Trophoblast cell (in vitro differentiated cells and primary cell): Measurements from ENCODE around the gene DNMT3B.
A peak's percentile ranks its signal among the peaks of the same experiment; 100 is the strongest.

Experiments
- DNase-seq, 2 donors: peaks; one replicate each; pipeline ENCODE4 v3.0.0-alpha.2; 2016
- H2AFZ ChIP-seq: 2 replicates; pipeline ENCODE4 v1.6.1; 2013; ENCODE audit warnings: low read length, moderate library complexity, mild to moderate bottlenecking; ENCODE audit not compliant: insufficient read depth, poor library complexity
- H2AK5ac ChIP-seq: 2 replicates; pipeline ENCODE4 v1.6.1; 2013; ENCODE audit warnings: mild to moderate bottlenecking, low read length
- H2BK120ac ChIP-seq: 2 replicates; pipeline ENCODE4 v1.6.1; 2013; ENCODE audit warnings: low read length, mild to moderate bottlenecking, moderate library complexity; ENCODE audit not compliant: insufficient read depth, poor library complexity
- H2BK12ac ChIP-seq: 2 replicates; pipeline ENCODE4 v1.6.1; 2013; ENCODE audit warnings: mild to moderate bottlenecking, low read length, moderate library complexity
- H2BK5ac ChIP-seq: 2 replicates; pipeline ENCODE4 v1.6.1; 2013; ENCODE audit warnings: low read length, low read depth, moderate library complexity, mild to moderate bottlenecking; ENCODE audit not compliant: poor library complexity
- H3K14ac ChIP-seq: 2 replicates; pipeline ENCODE4 v1.6.1; 2013; ENCODE audit warnings: mild to moderate bottlenecking, low read length
- H3K18ac ChIP-seq: 2 replicates; pipeline ENCODE4 v1.6.1; 2013; ENCODE audit warnings: mild to moderate bottlenecking, low read length
- H3K23ac ChIP-seq: 2 replicates; pipeline ENCODE4 v1.6.1; 2013; ENCODE audit warnings: low read length
- H3K27ac ChIP-seq: 2 replicates; pipeline ENCODE4 v1.5.1; 2013; ENCODE audit warnings: low read depth, mild to moderate bottlenecking, inconsistent platforms, low read length, moderate library complexity
- H3K27me3 ChIP-seq: 2 replicates; pipeline ENCODE4 v1.6.1; 2013; ENCODE audit warnings: inconsistent platforms, mild to moderate bottlenecking, low read length, moderate library complexity; ENCODE audit not compliant: insufficient read depth
- H3K36me3 ChIP-seq, 2 experiments: 1 replicate in 1 of 2; 2 replicates in 1 of 2; pipeline ENCODE4 v1.6.1; 2013; ENCODE audit warnings: low read length in 2 of 2, mild to moderate bottlenecking in 2 of 2, moderate library complexity in 1 of 2; ENCODE audit not compliant: insufficient read depth in 2 of 2, control insufficient read depth in 1 of 2
- H3K4ac ChIP-seq: 2 replicates; pipeline ENCODE4 v1.6.1; 2013; ENCODE audit warnings: low read depth, mild to moderate bottlenecking, low read length, moderate library complexity
- H3K4me1 ChIP-seq, 2 experiments: 1 replicate in 1 of 2; 2 replicates in 1 of 2; pipeline ENCODE4 v1.6.1; 2013; ENCODE audit warnings: low read length in 2 of 2, mild to moderate bottlenecking in 2 of 2, moderate library complexity in 1 of 2; ENCODE audit not compliant: insufficient read depth in 2 of 2, control insufficient read depth in 1 of 2
- H3K4me2 ChIP-seq: 2 replicates; pipeline ENCODE4 v1.6.1; 2013; ENCODE audit warnings: inconsistent platforms, mild to moderate bottlenecking, low read length, moderate library complexity
- H3K4me3 ChIP-seq: 2 replicates; pipeline ENCODE4 v1.5.1; 2013; ENCODE audit warnings: mild to moderate bottlenecking, low read depth, low read length, inconsistent platforms
- H3K79me1 ChIP-seq: one replicate; pipeline ENCODE4 v1.6.1; 2013; ENCODE audit warnings: low read length
- H3K79me2 ChIP-seq: 2 replicates; pipeline ENCODE4 v1.6.1; 2013; ENCODE audit warnings: low read length, mild to moderate bottlenecking; ENCODE audit not compliant: control insufficient read depth, insufficient read depth, poor library complexity
- H3K9ac ChIP-seq: 2 replicates; pipeline ENCODE4 v1.6.1; 2013; ENCODE audit warnings: mild to moderate bottlenecking, low read length
- H3K9me3 ChIP-seq: 2 replicates; pipeline ENCODE4 v1.6.1; 2013; ENCODE audit warnings: low read depth, mild to moderate bottlenecking, control low read depth, inconsistent platforms, low read length; ENCODE audit not compliant: insufficient read depth
- H4K12ac ChIP-seq: 2 replicates; pipeline ENCODE4 v1.6.1; 2013; ENCODE audit warnings: low read depth, mild to moderate bottlenecking, low read length, moderate library complexity
- H4K8ac ChIP-seq: 2 replicates; pipeline ENCODE4 v1.6.1; 2013; ENCODE audit warnings: low read depth, mild to moderate bottlenecking, low read length, moderate library complexity
- H4K91ac ChIP-seq: one replicate; pipeline ENCODE4 v1.6.1; 2013; ENCODE audit warnings: low read depth, mild to moderate bottlenecking, low read length, moderate library complexity
- WGBS: extraction: QIAGEN DNeasy Blood & Tissue Kit; methylation state at CpG from one replicate; pipeline ENCODE4 v1.1.7; 2013; ENCODE audit warnings: missing lambda C conversion rate; ENCODE audit not compliant: insufficient read length, insufficient coverage; ENCODE audit errors: extremely low coverage; 5-methylcytosine and 5-hydroxymethylcytosine counted together

DNMT3B gene

GRCh38 chr20:32809907-32810306 is 47.7 kb downstream of the DNMT3B start:
- Histone ChIP-seq H3K27me3 (no peaks in the 10 kb centered on the region), H3K4me2 (no peak overlapping the region), H3K36me3 (peaks cover 21 to 45% of the 10 kb centered on the region in 2 experiments), H4K8ac (no peak overlapping the region), H2BK12ac (no peak overlapping the region), H3K18ac (no peak overlapping the region), H3K9me3 (no peaks in the 10 kb centered on the region), H4K91ac (no peak overlapping the region), H2BK120ac (no peak overlapping the region), H3K4ac (no peak overlapping the region), H3K23ac (no peak overlapping the region), H3K27ac (no peak overlapping the region), H3K4me1 (no peaks in the 10 kb centered on the region), H3K79me2 (no peaks in the 10 kb centered on the region), H2BK5ac (no peak overlapping the region), H3K4me3 (no peak overlapping the region), H4K12ac (no peak overlapping the region), H2AFZ (no peak overlapping the region), H3K79me1 (no peaks in the 10 kb centered on the region), H3K14ac (no peak overlapping the region), H2AK5ac (no peak overlapping the region), H3K9ac (no peak overlapping the region)
- WGBS = no CpG with 5 or more reads among the region's 4 CpGs
- DNase-seq = no peak

DNA sequence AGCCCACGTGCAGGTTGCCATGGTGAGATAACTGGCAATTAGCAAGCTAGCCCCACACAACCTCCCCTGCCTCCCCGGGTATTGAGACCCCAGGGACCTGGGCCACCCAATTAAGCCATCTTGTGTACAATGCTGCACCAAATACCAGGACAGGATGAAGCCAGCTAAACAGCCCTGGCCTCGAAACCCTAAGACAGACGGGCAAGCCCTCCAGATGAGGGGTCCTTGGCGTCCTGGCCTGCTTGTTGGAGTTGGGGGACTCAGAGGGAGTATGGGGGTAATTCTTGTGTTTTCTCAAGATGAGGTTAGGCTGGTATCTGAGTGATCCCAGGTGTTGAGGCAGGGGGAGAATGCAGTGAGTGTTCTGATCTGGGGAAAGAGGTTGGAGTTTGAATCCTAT is 48.8 kb downstream of the DNMT3B start:
- H3K14ac ChIP-seq = no peak overlapping the region
- no peak overlapping the region for H2BK12ac ChIP-seq
- no peaks in the 10 kb centered on the region for H3K79me1 ChIP-seq
- H3K79me2 ChIP-seq = no peaks in the 10 kb centered on the region
- H2BK5ac ChIP-seq = no peak overlapping the region
- H3K4me3 ChIP-seq = peak overlapping the region; percentile 15
- no peak overlapping the region for H3K9ac ChIP-seq
- peaks cover 19 to 39% of the 10 kb centered on the region in 2 experiments for H3K36me3 ChIP-seq
- no peak overlapping the region for H3K23ac ChIP-seq
- H2AFZ ChIP-seq = no peak overlapping the region
- no peak overlapping the region for H4K12ac ChIP-seq
- no peak overlapping the region for H4K91ac ChIP-seq
- no peak overlapping the region for H3K4ac ChIP-seq
- no peak overlapping the region for H2AK5ac ChIP-seq
- no peak overlapping the region for H4K8ac ChIP-seq
- H3K18ac ChIP-seq = no peak overlapping the region
- H3K27ac ChIP-seq = no peak overlapping the region
- H3K4me2 ChIP-seq = no peak overlapping the region
- no peaks in the 10 kb centered on the region for H3K9me3 ChIP-seq
- WGBS = no CpG with 5 or more reads among the region's 5 CpGs
- H3K27me3 ChIP-seq = no peaks in the 10 kb centered on the region
- no peaks in the 10 kb centered on the region for H3K4me1 ChIP-seq
- DNase-seq = no peak
- no peak overlapping the region for H2BK120ac ChIP-seq

GRCh38 chr20:32811886-32812285 is 49.7 kb downstream of the DNMT3B start:
- no peak overlapping the region for H4K91ac ChIP-seq

DNA sequence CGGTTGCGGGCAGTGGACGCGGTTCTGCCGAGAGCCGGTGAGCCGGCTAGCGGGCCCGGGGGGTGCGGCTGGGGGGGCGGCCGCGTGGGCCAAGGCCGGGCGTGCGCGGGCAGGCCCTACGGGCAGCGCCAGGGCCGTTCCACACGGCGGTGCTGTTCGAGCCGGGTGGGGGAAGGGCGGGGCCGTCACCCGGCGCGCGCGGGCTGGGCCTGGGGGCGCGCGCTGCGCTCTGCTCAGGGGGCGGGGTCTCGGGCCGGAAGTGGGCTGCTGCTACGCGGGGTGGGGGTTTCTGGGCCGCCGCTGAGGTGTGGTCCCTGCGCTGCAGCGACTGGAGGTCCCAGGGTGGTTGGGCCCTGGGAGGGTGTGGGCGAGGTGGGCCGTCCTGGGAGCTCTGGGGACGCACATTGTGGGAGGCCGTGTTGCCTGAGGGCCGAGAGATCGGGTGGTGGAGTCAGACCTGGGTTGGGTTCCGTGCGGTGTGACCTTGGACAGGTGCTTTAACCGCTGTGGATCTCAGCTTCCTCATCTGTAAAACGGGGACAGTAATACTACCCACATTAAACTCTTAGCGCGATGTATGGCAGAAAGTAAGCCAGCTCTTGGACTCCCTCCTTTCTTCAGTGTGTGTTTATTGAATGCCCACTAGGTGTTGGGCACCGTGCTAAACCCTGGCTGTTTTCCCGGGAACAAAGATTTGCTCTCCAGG is 58.0 kb downstream of the DNMT3B start:
- H3K9me3 ChIP-seq = no peaks in the 10 kb centered on the region
- H3K18ac ChIP-seq = peak overlapping the region; percentile 100
- H3K4me2 ChIP-seq = peak overlapping the region; percentile 86
- peak overlapping the region; percentile 99 for H4K91ac ChIP-seq
- H3K79me2 ChIP-seq = peaks cover 27% of the 10 kb centered on the region
- WGBS = no CpG with 5 or more reads among the region's 58 CpGs
- H3K9ac ChIP-seq = peak overlapping the region; percentile 97
- H2AFZ ChIP-seq = peak overlapping the region; percentile 83
- H4K8ac ChIP-seq = peak overlapping the region; percentile 98
- peak overlapping the region; percentile 96 for H3K27ac ChIP-seq
- H3K4me1 ChIP-seq = peaks cover 6 to 7% of the 10 kb centered on the region in 2 experiments
- no peaks in the 10 kb centered on the region for H3K36me3 ChIP-seq
- H2BK120ac ChIP-seq = peak overlapping the region; percentile 93
- H3K4ac ChIP-seq = peak overlapping the region; percentile 47
- no peak overlapping the region for H2BK12ac ChIP-seq
- peak overlapping the region; percentile 99 for H2BK5ac ChIP-seq
- H3K79me1 ChIP-seq = peaks cover 9% of the 10 kb centered on the region
- peak overlapping the region; percentile 98 for H3K4me3 ChIP-seq
- H3K23ac ChIP-seq = no peak overlapping the region
- peak overlapping the region; percentile 93 for H2AK5ac ChIP-seq
- H3K27me3 ChIP-seq = no peaks in the 10 kb centered on the region
- H4K12ac ChIP-seq = peak overlapping the region; percentile 76
- peak; percentile 22 to 53 for DNase-seq
- H3K14ac ChIP-seq = peak overlapping the region; percentile 98

More at GRCh38 chr20:32811886-32812285, 49.7 kb downstream of the DNMT3B start:
- H3K79me2 ChIP-seq = no peaks in the 10 kb centered on the region
- WGBS = no CpG with 5 or more reads among the region's 6 CpGs
- no peak overlapping the region for H3K14ac ChIP-seq
- H2BK120ac ChIP-seq = no peak overlapping the region
- H3K27me3 ChIP-seq = no peaks in the 10 kb centered on the region
- H3K36me3 ChIP-seq = peaks cover 15 to 33% of the 10 kb centered on the region in 2 experiments
- no peak overlapping the region for H3K4me3 ChIP-seq
- H3K27ac ChIP-seq = no peak overlapping the region
- no peak overlapping the region for H3K4ac ChIP-seq
- no peak overlapping the region for H3K18ac ChIP-seq
- H2BK12ac ChIP-seq = no peak overlapping the region
- no peaks in the 10 kb centered on the region for H3K79me1 ChIP-seq
- H3K4me2 ChIP-seq = no peak overlapping the region
- H3K9me3 ChIP-seq = no peaks in the 10 kb centered on the region
- H2AFZ ChIP-seq = no peak overlapping the region
- no peak overlapping the region for H2BK5ac ChIP-seq
- H3K23ac ChIP-seq = no peak overlapping the region
- H3K4me1 ChIP-seq = no peaks in the 10 kb centered on the region
- H4K12ac ChIP-seq = no peak overlapping the region
- no peak for DNase-seq
- H3K9ac ChIP-seq = no peak overlapping the region
- H4K8ac ChIP-seq = no peak overlapping the region
- no peak overlapping the region for H2AK5ac ChIP-seq
